Mesenchymal stem cell (in vitro differentiated cells and primary cell): Measurements from ENCODE around the gene IL6ST.
"Not testable (repeated sequence)": the region's sequence is repeated elsewhere in the genome, so short reads cannot be mapped to it uniquely, and the experiment has no call there.

Experiments used
- DNase-seq: peaks from one replicate; pipeline ENCODE4 v3.0.0-alpha.2; 2013
- H2AFZ ChIP-seq: one replicate; pipeline ENCODE4 v1.6.1; 2013; ENCODE audit warnings: low read depth, mild to moderate bottlenecking, control low read depth, inconsistent platforms, low read length, moderate library complexity
- H2AK5ac ChIP-seq: 2 replicates; pipeline ENCODE4 v1.6.1; 2013; ENCODE audit warnings: low read length, moderate library complexity, mild to moderate bottlenecking, inconsistent platforms; ENCODE audit not compliant: severe bottlenecking
- H2BK120ac ChIP-seq: one replicate; pipeline ENCODE4 v1.6.1; 2013; ENCODE audit warnings: low read depth, mild to moderate bottlenecking, inconsistent platforms, low read length, moderate library complexity
- H2BK12ac ChIP-seq, 2 experiments: one replicate each; pipeline ENCODE4 v1.6.1; 2013; ENCODE audit warnings: inconsistent platforms in 2 of 2, low read length in 2 of 2, mild to moderate bottlenecking in 2 of 2, moderate library complexity in 2 of 2, control low read depth in 1 of 2
- H2BK15ac ChIP-seq: one replicate; pipeline ENCODE4 v1.6.1; 2013; ENCODE audit warnings: mild to moderate bottlenecking, low read depth, inconsistent platforms; ENCODE audit not compliant: poor library complexity, severe bottlenecking
- H2BK5ac ChIP-seq: 2 replicates; pipeline ENCODE4 v1.6.1; 2013; ENCODE audit warnings: low read depth, mild to moderate bottlenecking, low read length, control low read depth, inconsistent platforms; ENCODE audit not compliant: poor library complexity, severe bottlenecking
- H3K14ac ChIP-seq, 2 experiments: one replicate each; pipeline ENCODE4 v1.6.1; 2013; ENCODE audit warnings: inconsistent platforms in 2 of 2, low read length in 2 of 2, control low read depth in 1 of 2, mild to moderate bottlenecking in 1 of 2, moderate library complexity in 1 of 2
- H3K18ac ChIP-seq, 2 experiments: one replicate each; pipeline ENCODE4 v1.6.1; 2013; ENCODE audit warnings: inconsistent platforms in 2 of 2, low read length in 2 of 2, control low read depth in 1 of 2, low read depth in 1 of 2, mild to moderate bottlenecking in 1 of 2
- H3K23ac ChIP-seq, 2 experiments: one replicate each; pipeline ENCODE4 v1.6.1; 2013; ENCODE audit warnings: inconsistent platforms in 2 of 2, low read length in 2 of 2, mild to moderate bottlenecking in 2 of 2, moderate library complexity in 2 of 2, control low read depth in 1 of 2
- H3K27ac ChIP-seq: 2 replicates; pipeline ENCODE4 v1.5.1; 2013; ENCODE audit warnings: mild to moderate bottlenecking, moderate library complexity, low read length, control low read depth, inconsistent platforms; ENCODE audit not compliant: poor library complexity, severe bottlenecking
- H3K27me3 ChIP-seq, 2 experiments: 2 replicates each; pipeline versions ENCODE4 v1.6.1 to v1.7.0; 2013; ENCODE audit warnings: low read length in 2 of 2, mild to moderate bottlenecking in 2 of 2, moderate library complexity in 2 of 2, control low read depth in 1 of 2, inconsistent platforms in 1 of 2; ENCODE audit not compliant: control insufficient read depth in 1 of 2, insufficient read depth in 1 of 2
- H3K36me3 ChIP-seq, 2 experiments: 2 replicates each; pipeline versions ENCODE4 v1.6.1 to v1.7.0; 2013; ENCODE audit warnings: low read length in 2 of 2, control low read depth in 1 of 2, inconsistent platforms in 1 of 2, low read depth in 1 of 2, mild to moderate bottlenecking in 1 of 2; ENCODE audit not compliant: insufficient read depth in 2 of 2, control insufficient read depth in 1 of 2
- H3K4ac ChIP-seq, 2 experiments: one replicate each; pipeline ENCODE4 v1.6.1; 2013; ENCODE audit warnings: inconsistent platforms in 2 of 2, low read length in 2 of 2, mild to moderate bottlenecking in 2 of 2, moderate library complexity in 2 of 2, control low read depth in 1 of 2, low read depth in 1 of 2
- H3K4me1 ChIP-seq: 2 replicates; pipeline ENCODE4 v1.6.1; 2013; ENCODE audit warnings: low read depth, low read length, control low read depth; ENCODE audit not compliant: control insufficient read depth, insufficient read depth
- H3K4me2 ChIP-seq: 2 replicates; pipeline ENCODE4 v1.6.1; 2013; ENCODE audit warnings: low read length, mild to moderate bottlenecking, inconsistent platforms; ENCODE audit not compliant: poor library complexity, severe bottlenecking
- H3K4me3 ChIP-seq, 2 experiments: 2 replicates each; pipeline versions ENCODE4 v1.5.1 to v1.7.0; 2013; ENCODE audit warnings: low read length in 2 of 2, mild to moderate bottlenecking in 2 of 2, control low read depth in 1 of 2, low read depth in 1 of 2; ENCODE audit not compliant: insufficient read depth in 1 of 2
- H3K79me1 ChIP-seq: replicated peaks from 2 replicates; pipeline ENCODE4 v1.6.1; 2013; ENCODE audit warnings: mild to moderate bottlenecking, control low read depth, low read length, inconsistent platforms; ENCODE audit not compliant: poor library complexity, severe bottlenecking
- H3K9ac ChIP-seq: 2 replicates; pipeline ENCODE4 v1.7.0; 2013; ENCODE audit warnings: mild to moderate bottlenecking, low read length, moderate library complexity
- H3K9me3 ChIP-seq: 2 replicates; pipeline ENCODE4 v1.7.0; 2013; ENCODE audit warnings: mild to moderate bottlenecking, low read length; ENCODE audit not compliant: control insufficient read depth
- H4K8ac ChIP-seq: one replicate; pipeline ENCODE4 v1.6.1; 2013; ENCODE audit warnings: inconsistent platforms, mild to moderate bottlenecking, low read length, moderate library complexity
- H4K91ac ChIP-seq: one replicate; pipeline ENCODE4 v1.6.1; 2013; ENCODE audit warnings: mild to moderate bottlenecking, low read length, inconsistent platforms
- WGBS: methylation state at CpG from one replicate; pipeline ENCODE4 v1.1.7; 2013; ENCODE audit warnings: mixed read lengths; 5-methylcytosine and 5-hydroxymethylcytosine counted together

The IL6ST gene

GRCh38 chr5:56019306-56020272 is 24.8 kb upstream of the IL6ST start:
- H3K23ac ChIP-seq, result no peak overlapping the region
- H3K79me1 ChIP-seq, result no peaks in the 10 kb centered on the region
- no peaks in the 10 kb centered on the region for H3K27me3 ChIP-seq
- H3K27ac ChIP-seq, result no peak overlapping the region
- no peaks in the 10 kb centered on the region for H3K36me3 ChIP-seq
- peak; percentile 40 for DNase-seq
- no peak overlapping the region for H3K4ac ChIP-seq
- no peak overlapping the region for H3K14ac ChIP-seq
- peak overlapping the region; percentile 60 for H3K9ac ChIP-seq
- H2BK15ac ChIP-seq, result no peak overlapping the region
- H2BK120ac ChIP-seq, result peak overlapping the region; percentile 42
- no peak overlapping the region for H3K4me3 ChIP-seq
- no peak overlapping the region for H3K4me2 ChIP-seq
- H3K4me1 ChIP-seq, result no peaks in the 10 kb centered on the region
- H2BK12ac ChIP-seq, result peak overlapping the region in 1 of 2 experiments; percentile 54
- no peaks in the 10 kb centered on the region for H3K9me3 ChIP-seq
- H2AFZ ChIP-seq, result no peak overlapping the region
- H4K8ac ChIP-seq, result no peak overlapping the region
- peak overlapping the region in 1 of 2 experiments; percentile 45 for H3K18ac ChIP-seq
- WGBS, result 86% methylated on average over 10 of the region's 11 CpGs
- H2AK5ac ChIP-seq, result no peak overlapping the region
- H4K91ac ChIP-seq, result no peak overlapping the region
- no peak overlapping the region for H2BK5ac ChIP-seq

GRCh38 chr5:56018832-56019231 is 24.1 kb upstream of the IL6ST start:
- Histone ChIP-seq H3K4me3 (no peak overlapping the region), H2AFZ (no peak overlapping the region), H3K36me3 (no peaks in the 10 kb centered on the region), H3K4me1 (no peaks in the 10 kb centered on the region), H3K27ac (no peak overlapping the region), H2BK12ac (no peak overlapping the region), H2BK120ac (no peak overlapping the region), H3K9ac (peak overlapping the region; percentile 60), H2BK5ac (no peak overlapping the region), H3K4ac (no peak overlapping the region), H3K4me2 (no peak overlapping the region), H3K23ac (no peak overlapping the region), H3K18ac (peak overlapping the region in 1 of 2 experiments; percentile 70), H2BK15ac (no peak overlapping the region), H3K9me3 (no peaks in the 10 kb centered on the region), H4K91ac (peak overlapping the region; percentile 50), H3K14ac (no peak overlapping the region), H3K79me1 (no peaks in the 10 kb centered on the region), H3K27me3 (no peaks in the 10 kb centered on the region), H4K8ac (no peak overlapping the region), H2AK5ac (no peak overlapping the region)
- no peak for DNase-seq
- 20% methylated on average over 1 of the region's 1 CpG for WGBS

GRCh38 chr5:56014701-56015100 is 19.9 kb upstream of the IL6ST start:
- H3K4ac ChIP-seq, H4K91ac ChIP-seq, H2BK12ac ChIP-seq, H3K36me3 ChIP-seq, H3K27ac ChIP-seq, H3K23ac ChIP-seq, H3K4me2 ChIP-seq, H4K8ac ChIP-seq, H2BK5ac ChIP-seq, DNase-seq, H2BK15ac ChIP-seq, H3K4me3 ChIP-seq, H3K18ac ChIP-seq, H3K9me3 ChIP-seq, H3K4me1 ChIP-seq, H3K27me3 ChIP-seq, H2AK5ac ChIP-seq, H3K9ac ChIP-seq, H2AFZ ChIP-seq, H2BK120ac ChIP-seq, H3K79me1 ChIP-seq, H3K14ac ChIP-seq: not testable (repeated sequence)
- WGBS, result 96% methylated on average over 10 of the region's 26 CpGs

- H2AFZ ChIP-seq, H2AK5ac ChIP-seq, H3K4me3 ChIP-seq, H3K4me2 ChIP-seq, H3K9ac ChIP-seq, H3K18ac ChIP-seq, H3K23ac ChIP-seq, H2BK12ac ChIP-seq, H3K36me3 ChIP-seq, H4K8ac ChIP-seq, H3K27me3 ChIP-seq, H3K14ac ChIP-seq, H2BK120ac ChIP-seq, H2BK5ac ChIP-seq, H3K79me1 ChIP-seq, H3K4me1 ChIP-seq, DNase-seq, H3K9me3 ChIP-seq, H3K4ac ChIP-seq, H4K91ac ChIP-seq, H3K27ac ChIP-seq, H2BK15ac ChIP-seq: not testable (repeated sequence)
- no CpG with 5 or more reads among the region's 5 CpGs for WGBS
Measured at GRCh38 chr5:56013939-56014338, 19.2 kb upstream of the IL6ST start.
